A673 (cell line): ENCODE data around the gene ZNF221. TPM values are rescaled to one million over a fixed set of nuclear protein-coding genes. Genes with fewer than 3 reads are reported as not detected.

ENCODE experiments used
- BruUV-seq: library from RNA; stranded (reverse); fragments of 400-500 nt; replicated peaks from 2 replicates; lab custom pipeline; 2021; lab: Mats Ljungman, UMichigan
- CTCF ChIA-PET: fragments of 300-600 bp; sonication (Branson Sonifier 250); formaldehyde crosslinking; loops from one replicate; lab custom pipeline; 2022; ENCODE audit warnings: antibody characterized with exemption; lab: Charles Lee
- POLR2A ChIA-PET: fragments of 300-600 bp; sonication (Branson Sonifier 250); formaldehyde crosslinking; loops from one replicate; lab custom pipeline; 2022; ENCODE audit warnings: antibody characterized with exemption; ENCODE audit not compliant: low non-redundant PET; lab: Charles Lee
- DNase-seq: peaks from one replicate; pipeline ENCODE4 v3.0.0-alpha.2; 2015; ENCODE audit warnings: low spot score
- H3K27ac ChIP-seq: fragments of 200-600 bp; sonication (generic); 2 replicates; pipeline ENCODE4 v1.5.1; 2016; ENCODE audit warnings: mixed run types, low read depth, mild to moderate bottlenecking, mixed read lengths, antibody characterized with exemption, low read length; ENCODE audit not compliant: poor library complexity, severe bottlenecking
- H3K27me3 ChIP-seq: fragments of 200-600 bp; sonication (generic); replicated peaks from 2 replicates; pipeline ENCODE4 v1.6.1; 2017; ENCODE audit warnings: mixed run types, low read depth, mild to moderate bottlenecking, mixed read lengths, antibody characterized with exemption, low read length; ENCODE audit not compliant: insufficient read depth, poor library complexity
- H3K36me3 ChIP-seq: fragments of 200-600 bp; sonication (generic); 2 replicates; pipeline ENCODE4 v1.6.1; 2016; ENCODE audit warnings: mixed run types, mild to moderate bottlenecking, mixed read lengths, antibody characterized with exemption, low read length; ENCODE audit not compliant: insufficient read depth, poor library complexity, severe bottlenecking
- H3K4me1 ChIP-seq: fragments of 200-600 bp; sonication (generic); 2 replicates; pipeline ENCODE4 v1.6.1; 2017; ENCODE audit warnings: mixed run types, mild to moderate bottlenecking, mixed read lengths, antibody characterized with exemption, low read length; ENCODE audit not compliant: insufficient read depth, poor library complexity, severe bottlenecking
- H3K4me3 ChIP-seq: fragments of 200-600 bp; sonication (generic); 2 replicates; pipeline ENCODE4 v1.5.1; 2016; ENCODE audit warnings: low read depth, mixed run types, mild to moderate bottlenecking, mixed read lengths, low read length; ENCODE audit not compliant: poor library complexity, severe bottlenecking
- H3K9me3 ChIP-seq: fragments of 200-600 bp; sonication (generic); 2 replicates; pipeline ENCODE4 v1.6.1; 2016; ENCODE audit warnings: mixed run types, low read depth, mild to moderate bottlenecking, mixed read lengths, antibody characterized with exemption, low read length; ENCODE audit not compliant: poor library complexity, severe bottlenecking
- CTCF ChIP-seq: fragments of 300-800, 200-600 bp; sonication (generic); conservative IDR thresholded peaks from 2 replicates; pipeline ENCODE4 v1.5.1; 2017; ENCODE audit warnings: low read depth, mild to moderate bottlenecking, antibody characterized with exemption, low read length, moderate library complexity, mixed read lengths
- EZH2 ChIP-seq: fragments of 200-600 bp; sonication (generic); IDR thresholded peaks from 2 replicates; pipeline ENCODE4 v1.6.1; 2017; ENCODE audit warnings: borderline replicate concordance, low read depth, mild to moderate bottlenecking, mixed read lengths, antibody characterized with exemption, low read length; ENCODE audit not compliant: poor library complexity, severe bottlenecking
- intact Hi-C: fragments of 100-400 bp; cut with micrococcal nuclease; formaldehyde crosslinking; loops from one replicate; pipeline ENCODE4 v1.10.0; 2022; ENCODE audit not compliant: unreplicated experiment
- total RNA-seq: library from RNA; stranded (reverse); gene quantifications from 2 replicates; pipeline ENCODE4 v1.2.3, GENCODE V29; 2021

The ZNF221 gene
- total RNA-seq, 1 experiment from 2014 or later = 4.8 TPM

GRCh38 chr19:44010468-44010867 is 59.4 kb downstream of the ZNF221 start:
- TF ChIP-seq EZH2 (no peak), CTCF (no peak)
- H3K27me3 ChIP-seq = no peaks in the 10 kb centered on the region
- peaks cover 43% of the 10 kb centered on the region for H3K9me3 ChIP-seq
- no peak overlapping the region for H3K4me3 ChIP-seq
- no peaks in the 10 kb centered on the region for H3K4me1 ChIP-seq
- H3K27ac ChIP-seq = no peak overlapping the region
- no peak for DNase-seq
- CTCF ChIA-PET = no interaction called here
- no TSS peak for BruUV-seq
- POLR2A ChIA-PET = no interaction called here
- H3K36me3 ChIP-seq = peaks cover 51% of the 10 kb centered on the region
- intact Hi-C loops = no loop called here

Other genes starting within 250 kb of the ZNF221 start
- not detected in 2 replicates for gene IRGC, start 235.2 kb upstream of the ZNF221 start, total RNA-seq
- 78.8 and 90.6 TPM in 2 replicates for gene SMG9, start 196.3 kb upstream of the ZNF221 start, total RNA-seq
- 0.20 TPM in 1 of 2 replicates, not detected in the other for gene KCNN4, start 170.3 kb upstream of the ZNF221 start, total RNA-seq
- not detected in 2 replicates for gene LYPD5, start 148.8 kb upstream of the ZNF221 start, total RNA-seq
- gene ZNF283, start 123.9 kb upstream of the ZNF221 start, total RNA-seq = 9.4 and 9.7 TPM in 2 replicates
- 0.73 and 1.6 TPM in 2 replicates for gene ZNF404, start 67.3 kb upstream of the ZNF221 start, total RNA-seq
- gene ZNF45, start 15.9 kb upstream of the ZNF221 start, total RNA-seq = 22.1 and 22.8 TPM in 2 replicates
- gene ZNF155, start 33.0 kb downstream of the ZNF221 start, total RNA-seq = 7.3 and 8.0 TPM in 2 replicates
- gene ZNF230, start 51.7 kb downstream of the ZNF221 start, total RNA-seq = 5.2 and 5.4 TPM in 2 replicates
- gene ZNF222, start 74.2 kb downstream of the ZNF221 start, total RNA-seq = 7.3 and 9.3 TPM in 2 replicates
- gene ZNF223, start 100.8 kb downstream of the ZNF221 start, total RNA-seq = 4.5 and 5.6 TPM in 2 replicates
- gene ZNF284, start 120.9 kb downstream of the ZNF221 start, total RNA-seq = 3.1 and 3.2 TPM in 2 replicates
- 20.4 and 23.8 TPM in 2 replicates for gene ZNF224, start 143.1 kb downstream of the ZNF221 start, total RNA-seq
- 6.3 and 7.1 TPM in 2 replicates for gene ZNF225, start 162.2 kb downstream of the ZNF221 start, total RNA-seq
- 15.1 and 17.1 TPM in 2 replicates for gene ZNF234, start 190.3 kb downstream of the ZNF221 start, total RNA-seq
- 21.4 and 23.1 TPM in 2 replicates for gene ZNF226, start 213.9 kb downstream of the ZNF221 start, total RNA-seq